Fibroblast of lung (primary cell): ENCODE measurements around the gene MAGI2.

Experiments used
- EZH2 ChIP-seq: IDR thresholded peaks from 2 replicates; pipeline ENCODE4 v1.5.1; 2012; ENCODE audit warnings: low read length, control low read depth, mild to moderate bottlenecking; ENCODE audit errors: missing control alignments
- TF ChIP-seq, protein P1 (sequence below), 2 donors: IDR thresholded peaks in 1 of 2; conservative IDR thresholded peaks in 1 of 2; 1 replicate in 1 of 2; 2 replicates in 1 of 2; pipeline ENCODE4 v1.5.1; 2011 to 2012; ENCODE audit warnings: low read length in 2 of 2, control low read depth in 1 of 2, inconsistent platforms in 1 of 2, low read depth in 1 of 2, mild to moderate bottlenecking in 1 of 2

DNA sequence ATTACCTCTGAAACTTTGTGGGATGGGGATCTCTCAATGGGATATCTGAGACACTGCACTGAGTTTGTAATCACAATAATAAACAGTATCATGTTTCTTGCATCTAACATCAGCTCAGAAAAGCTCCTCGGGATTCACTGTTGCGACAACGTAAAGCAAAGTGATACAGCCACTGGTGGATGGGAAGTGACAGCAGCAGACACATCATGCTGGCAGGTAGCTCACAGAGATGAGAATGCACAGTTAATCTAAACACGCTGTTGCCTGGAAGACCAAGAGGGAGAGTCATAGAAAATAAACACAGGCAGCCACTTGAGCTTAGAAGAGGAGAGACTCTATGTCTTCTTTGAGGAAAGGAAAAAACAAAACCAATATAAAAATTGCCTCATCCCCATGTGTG lies 513.8 kb downstream of the MAGI2 start:
- TF ChIP-seq EZH2, result no peak
- TF ChIP-seq, protein P1, sequence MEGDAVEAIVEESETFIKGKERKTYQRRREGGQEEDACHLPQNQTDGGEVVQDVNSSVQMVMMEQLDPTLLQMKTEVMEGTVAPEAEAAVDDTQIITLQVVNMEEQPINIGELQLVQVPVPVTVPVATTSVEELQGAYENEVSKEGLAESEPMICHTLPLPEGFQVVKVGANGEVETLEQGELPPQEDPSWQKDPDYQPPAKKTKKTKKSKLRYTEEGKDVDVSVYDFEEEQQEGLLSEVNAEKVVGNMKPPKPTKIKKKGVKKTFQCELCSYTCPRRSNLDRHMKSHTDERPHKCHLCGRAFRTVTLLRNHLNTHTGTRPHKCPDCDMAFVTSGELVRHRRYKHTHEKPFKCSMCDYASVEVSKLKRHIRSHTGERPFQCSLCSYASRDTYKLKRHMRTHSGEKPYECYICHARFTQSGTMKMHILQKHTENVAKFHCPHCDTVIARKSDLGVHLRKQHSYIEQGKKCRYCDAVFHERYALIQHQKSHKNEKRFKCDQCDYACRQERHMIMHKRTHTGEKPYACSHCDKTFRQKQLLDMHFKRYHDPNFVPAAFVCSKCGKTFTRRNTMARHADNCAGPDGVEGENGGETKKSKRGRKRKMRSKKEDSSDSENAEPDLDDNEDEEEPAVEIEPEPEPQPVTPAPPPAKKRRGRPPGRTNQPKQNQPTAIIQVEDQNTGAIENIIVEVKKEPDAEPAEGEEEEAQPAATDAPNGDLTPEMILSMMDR (conservative IDR thresholded peaks at IDR 0.05 in 1 of 2, IDR thresholded peaks at IDR 0.05 in 1 of 2; ENCODE audit: low read depth in 1 of 2, low read length in 2 of 2), result no peak
